Measurements from ENCODE around the gene CFAP251.
"Not testable (repeated sequence)": the region's sequence is repeated elsewhere in the genome, so short reads cannot be mapped to it uniquely, and the experiment has no call there.

Gene CFAP251

GRCh38 chr12:121911824-121912585 is 6.4 kb upstream of the CFAP251 start:
- no peak for DNase-seq

GRCh38 chr12:121915841-121916321 is 2.5 kb upstream of the CFAP251 start:
- DNase-seq, result no peak

GRCh38 chr12:121916719-121917118 is 1.7 kb upstream of the CFAP251 start:
- no peak for DNase-seq

GRCh38 chr12:121918679-121919038 is 267 bp downstream of the CFAP251 start:
- DNase-seq, result no peak

- DNase-seq, result no peak
Observed at GRCh38 chr12:121921066-121921465, 2.7 kb downstream of the CFAP251 start.

GRCh38 chr12:121925358-121925695 is 6.9 kb downstream of the CFAP251 start:
- no peak for DNase-seq

- DNase-seq, result no peak
Observed at GRCh38 chr12:121926874-121927706, 8.7 kb downstream of the CFAP251 start.

- DNase-seq, result no peak
Observed at GRCh38 chr12:121927813-121928212, 9.4 kb downstream of the CFAP251 start.

GRCh38 chr12:121929545-121929944 is 11.2 kb downstream of the CFAP251 start:
- DNase-seq, result not testable (repeated sequence)

- no peak for DNase-seq
Observed at GRCh38 chr12:121930862-121931261, 12.5 kb downstream of the CFAP251 start.

- no peak for DNase-seq
Observed at GRCh38 chr12:121932176-121932536, 13.8 kb downstream of the CFAP251 start.

GRCh38 chr12:121932914-121933521 is 14.6 kb downstream of the CFAP251 start:
- no peak for DNase-seq

- no peak for DNase-seq
Observed at GRCh38 chr12:121933522-121934308, 15.3 kb downstream of the CFAP251 start.

GRCh38 chr12:121934309-121934664 is 15.9 kb downstream of the CFAP251 start:
- DNase-seq, result no peak

- DNase-seq, result no peak
Observed at GRCh38 chr12:121937654-121938053, 19.3 kb downstream of the CFAP251 start.

- DNase-seq, result no peak
Observed at GRCh38 chr12:121939186-121939585, 20.8 kb downstream of the CFAP251 start.

GRCh38 chr12:121939992-121940766 is 21.8 kb downstream of the CFAP251 start:
- DNase-seq, result no peak

GRCh38 chr12:121942145-121942718 is 23.8 kb downstream of the CFAP251 start:
- no peak for DNase-seq

- DNase-seq, result no peak
Observed at GRCh38 chr12:121943926-121944325, 25.5 kb downstream of the CFAP251 start.

GRCh38 chr12:121946313-121947025 is 28.1 kb downstream of the CFAP251 start:
- no peak for DNase-seq

GRCh38 chr12:121947981-121948380 is 29.6 kb downstream of the CFAP251 start:
- no peak for DNase-seq

Data from NK-92 treated with Interleukin-12 subunit alpha and Interleukin-12 subunit beta, amount 100 ng/mL, for 24 hours (cell line).